Measurements from ENCODE around the gene TMEM94. TPM values are rescaled to one million over a fixed set of nuclear protein-coding genes. Genes with fewer than 3 reads are reported as not detected.
A peak's percentile ranks its signal among the peaks of the same experiment; 100 is the strongest.

TMEM94 gene
- total and polyA plus RNA-seq, 2 of the 13 experiments (the other 11 are each of a cell fraction or from before 2014, with no cell fraction given), result 32.6 to 134 TPM

GRCh38 chr17:75511610-75512575 is 55.5 kb downstream of the TMEM94 start (continued):
- TF ChIP-seq SCMH1 (CRISPR knock-in tag; IDR thresholded peaks at IDR 0.05; ENCODE audit: borderline replicate concordance) (no peak), ADNP (CRISPR knock-in tag; IDR thresholded peaks at IDR 0.05) (no peak), ZNF879 (CRISPR knock-in tag; IDR thresholded peaks at IDR 0.05) (no peak), ZNF614 (CRISPR knock-in tag; IDR thresholded peaks at IDR 0.05; ENCODE audit: borderline replicate concordance) (peak; percentile 71; the same call in 1 of the 2 replicates), ISL2 (CRISPR knock-in tag; IDR thresholded peaks at IDR 0.05) (peak; percentile 79), SP1 (IDR thresholded peaks at IDR 0.05) (no peak), SP1 (CRISPR knock-in tag; IDR thresholded peaks at IDR 0.05) (peak; percentile 59; the same call in 1 of the 2 replicates), ZNF670 (CRISPR knock-in tag; IDR thresholded peaks at IDR 0.05; ENCODE audit: borderline replicate concordance) (no peak), NR1H2 (CRISPR knock-in tag; IDR thresholded peaks at IDR 0.05; ENCODE audit: borderline replicate concordance, low read depth) (peak; percentile 51; the same call in 1 of the 2 replicates), ZBTB20 (CRISPR knock-in tag; IDR thresholded peaks at IDR 0.05; ENCODE audit: borderline replicate concordance, low read depth) (peak; percentile 90; the same call in 1 of the 2 replicates), ZNF484 (CRISPR knock-in tag; IDR thresholded peaks at IDR 0.05; ENCODE audit: borderline replicate concordance, low read depth) (no peak), REPIN1 (CRISPR knock-in tag; IDR thresholded peaks at IDR 0.05; ENCODE audit: borderline replicate concordance, low read depth) (peak; percentile 95; the same call in 1 of the 2 replicates), MATR3 (CRISPR knock-in tag; IDR thresholded peaks at IDR 0.05) (no peak), AHR (CRISPR knock-in tag; IDR thresholded peaks at IDR 0.05) (no peak; the same call in 1 of the 2 replicates), YY1 (IDR thresholded peaks at IDR 0.05; ENCODE audit: insufficient read depth, insufficient replicate concordance, low read depth, low read length) (peak; percentile 54), ZBTB1 (CRISPR knock-in tag; IDR thresholded peaks at IDR 0.05; ENCODE audit: borderline replicate concordance) (no peak), ZNF335 (CRISPR knock-in tag; IDR thresholded peaks at IDR 0.05) (peak; percentile 93), ZNF512B (CRISPR knock-in tag; IDR thresholded peaks at IDR 0.05; ENCODE audit: borderline replicate concordance) (peak; percentile 53), ZNF354B (CRISPR knock-in tag; IDR thresholded peaks at IDR 0.05) (no peak), ZNF749 (CRISPR knock-in tag; IDR thresholded peaks at IDR 0.05; ENCODE audit: borderline replicate concordance) (peak; percentile 34; the same call in 1 of the 2 replicates), GFI1 (CRISPR knock-in tag; IDR thresholded peaks at IDR 0.05; ENCODE audit: borderline replicate concordance) (peak; percentile 77), JDP2 (CRISPR knock-in tag; IDR thresholded peaks at IDR 0.05; ENCODE audit: borderline replicate concordance) (no peak), SOX5 (CRISPR knock-in tag; IDR thresholded peaks at IDR 0.05; ENCODE audit: borderline replicate concordance) (0 out of 2 replicates have a peak, but pooled peaks have one; percentile 58), MAF1 (CRISPR knock-in tag; IDR thresholded peaks at IDR 0.05; ENCODE audit: borderline replicate concordance) (no peak), ZNF337 (CRISPR knock-in tag; IDR thresholded peaks at IDR 0.05; ENCODE audit: borderline replicate concordance, low read depth) (peak; percentile 49; the same call in 1 of the 2 replicates), ZNF589 (CRISPR knock-in tag; conservative IDR thresholded peaks at IDR 0.05) (no peak)
- TF ChIP-seq, protein P1, sequence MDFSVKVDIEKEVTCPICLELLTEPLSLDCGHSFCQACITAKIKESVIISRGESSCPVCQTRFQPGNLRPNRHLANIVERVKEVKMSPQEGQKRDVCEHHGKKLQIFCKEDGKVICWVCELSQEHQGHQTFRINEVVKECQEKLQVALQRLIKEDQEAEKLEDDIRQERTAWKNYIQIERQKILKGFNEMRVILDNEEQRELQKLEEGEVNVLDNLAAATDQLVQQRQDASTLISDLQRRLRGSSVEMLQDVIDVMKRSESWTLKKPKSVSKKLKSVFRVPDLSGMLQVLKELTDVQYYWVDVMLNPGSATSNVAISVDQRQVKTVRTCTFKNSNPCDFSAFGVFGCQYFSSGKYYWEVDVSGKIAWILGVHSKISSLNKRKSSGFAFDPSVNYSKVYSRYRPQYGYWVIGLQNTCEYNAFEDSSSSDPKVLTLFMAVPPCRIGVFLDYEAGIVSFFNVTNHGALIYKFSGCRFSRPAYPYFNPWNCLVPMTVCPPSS (IDR thresholded peaks at IDR 0.05), result no peak

All from HepG2 (cell line).